NCI-H2171 (cell line): ENCODE measurements around the gene NEK11.

ENCODE experiments used
- DNase-seq: peaks from one replicate; lab custom pipeline; 2025; lab: John Stamatoyannopoulos, UW

NEK11 gene

GRCh38 chr3:131223373-131224289 lies 197.0 kb downstream of the NEK11 start:
- no peak for DNase-seq

- no peak for DNase-seq
Measured at GRCh38 chr3:131224886-131225550, 198.3 kb downstream of the NEK11 start.

DNA sequence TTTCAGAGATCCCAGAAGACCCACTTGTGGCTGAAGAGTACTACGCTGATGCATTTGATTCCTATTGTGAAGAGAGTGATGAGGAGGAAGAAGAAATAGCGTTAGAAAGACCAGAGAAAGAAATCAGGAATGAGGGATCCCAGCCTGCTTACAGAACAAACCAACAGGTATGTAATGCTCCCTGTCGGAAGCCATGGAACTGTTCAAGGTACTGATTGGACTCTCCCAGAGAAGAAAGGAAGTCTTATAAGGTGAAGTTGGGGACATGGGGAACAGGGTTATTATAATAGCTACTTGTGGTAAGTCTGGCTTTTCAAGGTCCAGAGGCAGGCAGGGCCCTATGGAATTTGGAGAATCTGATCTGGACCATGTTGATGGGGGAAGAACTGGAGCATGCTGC lies 201.8 kb downstream of the NEK11 start:
- no peak for DNase-seq

DNA sequence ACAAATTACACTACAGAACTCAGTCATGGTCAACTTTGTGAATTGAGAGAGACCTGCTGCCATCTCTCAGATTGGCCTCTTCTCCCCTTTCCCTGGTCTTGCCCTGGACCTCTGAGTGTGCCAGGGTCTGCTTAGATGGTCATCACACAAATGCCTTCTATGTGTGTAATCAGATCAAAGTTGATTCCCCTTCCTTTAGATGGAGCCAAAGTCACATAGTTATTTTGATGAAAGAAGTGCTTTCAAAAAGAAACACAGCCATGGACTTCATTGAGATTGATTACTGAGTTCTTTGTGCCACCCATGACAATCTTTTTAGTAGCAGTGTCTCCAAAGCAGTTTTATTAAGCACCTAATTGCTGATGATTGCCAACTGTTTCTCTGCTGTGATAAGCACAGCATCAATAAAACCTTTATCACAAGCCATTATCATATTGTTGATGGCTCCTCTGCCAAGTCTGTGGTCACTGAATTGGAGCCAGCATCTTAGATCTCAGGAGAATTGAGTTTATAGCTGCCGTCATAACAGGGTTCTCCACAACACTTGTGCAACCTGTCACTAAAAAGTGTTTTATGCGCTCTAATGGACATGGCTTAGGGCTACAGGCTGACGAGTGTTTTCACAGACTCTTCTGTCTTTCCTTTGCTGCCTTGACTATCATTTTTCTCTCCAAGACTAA lies 205.2 kb downstream of the NEK11 start:
- no peak for DNase-seq

DNA sequence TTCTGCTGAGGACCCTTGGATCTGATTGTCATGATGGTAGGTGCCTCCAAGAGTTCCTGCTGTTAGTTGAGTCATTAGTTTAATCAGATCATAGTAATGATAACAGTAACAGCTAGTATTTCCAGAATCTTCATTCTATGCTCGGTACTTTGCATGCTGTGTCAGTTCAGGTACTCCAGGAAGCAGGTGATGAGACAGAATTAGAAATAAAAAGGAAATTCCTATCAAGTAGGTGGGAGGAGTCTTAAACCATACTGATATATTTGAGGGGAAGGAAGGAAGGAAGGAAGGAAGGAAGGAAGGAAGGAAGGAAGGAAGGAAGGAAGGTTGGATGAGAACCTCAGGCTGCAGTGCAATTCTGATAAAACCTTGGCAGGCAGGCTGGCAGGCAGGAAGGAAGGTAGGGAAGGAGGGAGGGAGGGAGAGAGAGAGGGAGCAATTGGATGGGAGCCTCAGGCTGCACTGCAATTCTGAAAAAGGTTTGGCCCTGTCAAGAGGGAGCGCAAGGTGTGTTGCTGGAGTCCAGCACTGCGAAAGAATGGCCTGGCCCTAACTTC lies 206.1 kb downstream of the NEK11 start:
- no peak for DNase-seq

DNA sequence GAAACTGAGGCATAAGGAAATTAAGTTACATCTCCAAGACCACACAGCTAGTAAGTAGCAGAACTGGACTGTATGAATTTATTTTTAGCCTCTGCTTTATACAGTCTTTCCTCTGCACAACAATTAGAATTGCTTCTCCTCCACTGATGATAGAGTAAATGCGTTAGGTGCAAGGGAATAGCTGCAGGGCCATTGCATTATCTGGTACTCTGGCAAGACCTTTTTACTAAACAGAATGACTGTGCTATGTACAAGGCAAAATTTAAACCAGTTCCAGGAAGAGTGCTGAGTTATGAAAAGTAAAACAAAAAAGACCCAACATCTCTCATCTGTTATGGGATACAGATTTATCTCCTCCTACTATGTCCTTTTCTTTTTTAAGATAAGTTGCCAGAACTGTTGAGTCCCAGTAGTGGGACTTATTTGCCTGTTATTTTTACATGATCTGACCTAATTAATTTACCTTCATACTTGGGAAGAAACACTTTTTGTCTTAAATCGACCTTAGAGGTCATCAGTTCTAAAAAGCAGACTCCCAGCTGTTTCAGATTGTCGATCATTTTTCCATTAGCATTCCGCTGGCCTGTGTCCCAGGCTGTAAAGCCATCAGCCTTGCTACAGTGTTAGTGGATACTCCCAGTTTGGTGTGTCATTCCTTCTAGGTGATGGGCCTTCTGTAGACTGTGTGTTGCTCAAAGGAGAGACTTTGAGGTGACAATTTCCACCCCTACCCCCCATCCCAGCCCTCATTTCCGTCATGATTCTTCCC lies 207.4 kb downstream of the NEK11 start:
- no peak for DNase-seq

DNA sequence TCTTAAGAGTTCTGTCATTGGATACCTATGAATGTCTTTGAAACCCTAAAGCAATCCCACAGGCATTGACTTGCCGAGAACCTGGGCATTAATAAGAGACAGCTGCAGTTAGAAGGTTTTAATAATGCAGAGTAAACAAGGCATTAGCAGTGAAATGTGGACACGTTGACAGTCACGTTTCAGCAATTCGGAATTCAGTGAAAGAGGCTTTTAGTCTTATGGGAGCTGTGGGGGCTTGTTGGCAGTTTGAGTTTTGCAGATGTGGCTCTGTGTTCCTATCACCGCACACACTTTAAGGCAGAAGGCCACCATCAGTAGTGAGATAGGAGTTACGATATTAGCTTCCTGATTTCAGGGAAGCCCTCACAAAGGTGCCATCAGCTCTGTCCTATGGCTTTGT lies 209.7 kb downstream of the NEK11 start:
- DNase-seq, result no peak

DNA sequence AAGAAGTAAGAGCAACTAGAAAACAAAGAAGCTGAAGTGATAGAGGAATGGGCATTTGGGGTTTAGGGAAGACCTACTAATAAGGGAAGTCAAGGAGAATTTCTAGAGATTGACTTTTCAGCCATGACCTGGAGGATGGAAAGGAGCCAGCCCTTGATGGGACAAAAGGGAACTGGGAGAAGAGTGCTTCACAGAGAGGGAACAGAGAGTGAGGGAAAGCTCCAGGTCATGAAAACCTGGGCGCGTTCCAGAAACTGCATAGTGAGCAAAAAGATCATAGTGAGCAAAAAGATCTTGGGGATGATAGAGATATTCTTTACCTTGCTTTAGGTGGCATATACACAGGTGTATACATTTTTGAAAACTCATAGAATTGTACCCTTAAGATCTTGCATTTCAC lies 211.8 kb downstream of the NEK11 start:
- DNase-seq, result no peak

- DNase-seq, result no peak
Measured at GRCh38 chr3:131239267-131239666, 212.6 kb downstream of the NEK11 start.

GRCh38 chr3:131242201-131242600 lies 215.5 kb downstream of the NEK11 start:
- no peak for DNase-seq

DNA sequence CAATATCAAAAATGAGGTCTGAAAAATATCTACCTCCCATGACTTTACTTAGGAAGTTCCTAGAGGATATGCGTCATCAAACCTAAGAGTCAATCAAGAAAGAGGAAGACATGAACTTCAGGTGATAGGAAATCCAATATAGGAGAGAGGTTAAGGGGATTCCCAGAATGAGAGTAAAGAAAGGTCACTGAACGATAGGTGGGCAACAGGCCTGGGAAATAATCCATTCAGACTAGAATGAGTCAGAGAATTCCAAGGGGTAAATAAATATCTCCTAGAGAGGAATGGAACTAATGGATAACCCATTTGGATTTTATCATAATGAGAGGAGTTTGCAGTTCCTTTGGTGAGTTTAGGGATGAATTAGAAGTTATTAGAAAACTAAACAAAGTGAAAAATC lies 223.8 kb downstream of the NEK11 start:
- DNase-seq, result no peak

DNA sequence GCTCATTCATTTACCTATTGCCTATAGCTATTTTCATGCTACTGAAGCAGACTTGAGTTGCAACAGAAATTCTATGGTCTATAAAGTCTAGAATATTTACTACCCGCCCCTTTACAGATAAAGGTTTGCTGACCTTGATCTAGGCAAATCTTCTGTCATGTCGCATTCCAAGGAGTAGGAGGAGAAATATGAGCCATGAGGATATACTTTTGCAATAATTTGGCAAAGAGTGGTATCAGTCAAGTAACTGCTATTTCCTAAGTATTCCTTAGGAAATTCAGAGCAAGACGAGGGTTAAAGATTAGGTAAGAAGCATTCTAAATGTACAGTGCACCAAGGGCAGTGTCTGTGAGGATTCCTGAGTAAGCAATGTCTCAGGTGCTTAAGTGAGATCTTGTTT lies 233.8 kb downstream of the NEK11 start:
- no peak for DNase-seq

- no peak for DNase-seq
Measured at GRCh38 chr3:131261104-131261503, 234.4 kb downstream of the NEK11 start.

DNA sequence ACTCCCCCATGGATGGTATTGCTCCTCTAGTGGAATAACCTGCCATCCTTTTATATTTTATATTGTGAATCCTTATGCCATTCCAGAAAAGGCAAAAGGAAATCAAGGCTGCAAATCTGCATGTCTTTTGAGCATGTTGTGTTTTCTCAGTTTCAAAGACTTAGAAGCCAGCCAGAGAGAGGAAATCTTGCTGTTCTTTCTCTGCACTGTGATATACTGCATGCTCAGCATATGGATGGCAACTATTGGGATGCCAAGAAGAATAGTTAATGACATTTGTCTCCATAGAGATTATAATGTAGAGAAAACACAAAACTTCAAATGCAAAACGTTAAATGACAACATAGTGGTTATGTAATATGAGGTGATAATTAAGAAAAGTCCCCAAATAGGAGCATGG lies 248.9 kb downstream of the NEK11 start:
- DNase-seq, result no peak

- DNase-seq, result no peak
Measured at GRCh38 chr3:131277836-131278497, 251.3 kb downstream of the NEK11 start.

GRCh38 chr3:131279577-131279976 lies 252.9 kb downstream of the NEK11 start:
- no peak for DNase-seq

DNA sequence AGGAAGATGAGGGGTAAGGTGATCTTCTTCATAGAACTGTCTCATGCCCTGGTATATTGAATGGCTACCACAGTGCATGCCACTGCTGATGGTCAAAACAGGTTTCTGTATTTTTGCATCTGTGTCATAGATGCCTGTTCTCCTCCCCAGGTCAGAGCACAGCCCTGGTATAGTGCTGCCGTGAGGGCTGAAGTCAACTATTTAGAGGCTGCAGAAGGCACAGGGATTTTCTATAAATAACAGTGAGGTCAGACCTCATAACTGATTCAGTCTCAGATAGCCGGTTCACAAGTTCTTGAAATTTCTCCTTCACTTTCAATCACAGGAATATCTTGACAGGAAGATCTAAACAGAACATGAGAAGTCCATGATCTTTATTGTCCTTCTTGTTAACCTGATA lies 255.7 kb downstream of the NEK11 start:
- DNase-seq, result no peak

DNA sequence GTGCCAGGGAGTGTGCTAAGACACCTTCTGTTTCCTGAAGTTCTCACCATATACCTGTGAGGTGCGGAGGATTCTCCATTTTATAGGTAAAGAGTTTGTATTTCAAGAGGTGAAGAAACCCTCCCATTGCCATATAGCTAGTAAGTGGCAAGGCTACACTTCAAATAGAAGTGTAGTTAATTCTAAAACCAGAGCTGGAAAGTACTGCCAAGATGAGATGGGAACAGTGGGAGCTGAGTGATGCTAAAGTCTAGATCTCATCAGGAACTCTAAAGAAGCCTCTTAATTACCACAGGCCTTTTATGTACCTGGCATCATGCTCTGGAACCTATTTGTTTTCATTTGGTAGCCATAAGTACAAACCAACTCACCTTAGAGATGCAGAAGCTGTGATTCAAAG lies 256.3 kb downstream of the NEK11 start:
- no peak for DNase-seq

DNA sequence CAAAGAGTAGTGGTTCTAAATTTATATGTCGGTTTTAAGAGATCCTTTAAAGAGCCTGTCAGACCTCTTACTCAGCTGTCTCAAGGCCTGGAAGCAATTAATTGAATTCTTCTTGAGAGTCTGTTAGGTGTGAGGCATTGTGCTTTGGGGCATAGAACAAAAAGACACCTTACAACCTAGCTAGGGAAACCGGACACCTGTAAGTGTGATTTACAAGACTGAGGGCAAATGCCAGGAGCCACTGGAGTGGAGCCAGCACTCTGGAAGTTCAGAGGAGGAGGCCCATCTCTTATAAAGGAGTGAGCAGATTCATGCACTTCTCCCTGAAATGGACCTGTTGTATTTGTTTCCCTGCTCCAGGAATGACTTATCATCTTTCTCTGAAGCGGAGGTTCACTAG lies 257.2 kb downstream of the NEK11 start:
- no peak for DNase-seq

GRCh38 chr3:131284302-131284701 lies 257.6 kb downstream of the NEK11 start:
- DNase-seq, result no peak

- DNase-seq, result no peak
Measured at GRCh38 chr3:131285456-131285855, 258.8 kb downstream of the NEK11 start.
